Keratinocyte (primary cell): ENCODE data around the gene FLVCR1.

ENCODE experiments used
- CTCF ChIP-seq, 3 experiments: IDR thresholded peaks in 1 of 3; conservative IDR thresholded peaks in 1 of 3; optimal IDR thresholded peaks in 1 of 3; 2 replicates in 2 of 3; 3 replicates in 1 of 3; pipeline versions ENCODE3 to v1.5.1; 2011; ENCODE audit warnings: low read length in 3 of 3, mild to moderate bottlenecking in 3 of 3, moderate library complexity in 2 of 3, control low read depth in 1 of 3, inconsistent platforms in 1 of 3; ENCODE audit not compliant: insufficient read depth in 2 of 3; ENCODE audit errors: extremely low read depth in 1 of 3
- EZH2 ChIP-seq: IDR thresholded peaks from one replicate; pipeline ENCODE4 v1.6.1; 2012; ENCODE audit warnings: inconsistent platforms, mild to moderate bottlenecking, low read length, moderate library complexity

GRCh38 chr1:212901290-212901689, 43.2 kb downstream of the FLVCR1 start:
- no peak for TF ChIP-seq EZH2
- no peak for TF ChIP-seq CTCF (optimal IDR thresholded peaks at IDR 0.05 in 1 of 3, IDR thresholded peaks at IDR 0.05 in 1 of 3, conservative IDR thresholded peaks at IDR 0.05 in 1 of 3; ENCODE audit: extremely low read depth in 1 of 3, insufficient read depth in 2 of 3, low read length in 3 of 3)
